Esophagus squamous epithelium (tissue), 5 donors: ENCODE results near the gene HERC2. TPM values are rescaled to one million over a fixed set of nuclear protein-coding genes. Genes with fewer than 3 reads are reported as not detected.
"Not testable (repeated sequence)": the region's sequence is repeated elsewhere in the genome, so short reads cannot be mapped to it uniquely, and the experiment has no call there.

ENCODE experiments used
- DNase-seq: peaks from one replicate; lab custom pipeline; 2025; lab: John Stamatoyannopoulos, UW
- H3K27ac ChIP-seq, 4 donors: fragments of 200-600 bp; sonication (generic); one replicate each; pipeline ENCODE4 v1.5.1; 2016 to 2019; ENCODE audit warnings: mild to moderate bottlenecking in 1 of 4
- H3K27me3 ChIP-seq, 4 donors: fragments of 200-600 bp; sonication (generic); 1 replicate in 3 of 4; 2 replicates in 1 of 4; pipeline versions ENCODE4 v1.5.1 to v1.6.0; 2017 to 2021; ENCODE audit warnings: antibody characterized with exemption in 1 of 4
- H3K36me3 ChIP-seq, 3 donors: fragments of 200-600 bp; sonication (generic); one replicate each; pipeline ENCODE4 v1.5.1; 2016 to 2019
- H3K4me1 ChIP-seq, 3 donors: fragments of 200-600 bp; sonication (generic); one replicate each; pipeline ENCODE4 v1.5.1; 2017 to 2019
- H3K4me3 ChIP-seq, 4 donors: fragments of 200-600 bp; sonication (generic); 1 replicate in 3 of 4; 2 replicates in 1 of 4; pipeline ENCODE4 v1.5.1; 2016 to 2019; ENCODE audit warnings: mild to moderate bottlenecking in 2 of 4, moderate library complexity in 1 of 4
- H3K9me3 ChIP-seq, 3 donors: fragments of 200-600 bp; sonication (generic); one replicate each; pipeline ENCODE4 v1.5.1; 2016 to 2019
- POLR2A ChIP-seq, 4 donors: fragments of 450-650 bp; IDR thresholded peaks; one replicate each; pipeline ENCODE4 v1.6.1; 2017; ENCODE audit warnings: antibody characterized with exemption in 4 of 4, mild to moderate bottlenecking in 4 of 4, moderate library complexity in 3 of 4
- WGBS, 2 donors: methylation state at CpG; one replicate each; pipeline ENCODE4 v1.1.5; 2018; 5-methylcytosine and 5-hydroxymethylcytosine counted together
- intact Hi-C: fragments of 100-400 bp; cut with DNase I; formaldehyde crosslinking; loops from one replicate; pipeline ENCODE4 v1.15.0; 2022
- total RNA-seq, 4 donors: library from RNA; depleted of rRNA; stranded (reverse); fragments of >200 nt; gene quantifications; one replicate each; pipeline ENCODE4 v1.1.0, GENCODE V29; 2016
- TF ChIP-seq, protein P1 (sequence below), 6 experiments: fragments of 450-650 bp in 4 of 6; fragments of 200-600 bp in 2 of 6; sonication (generic) in 2 of 6; IDR thresholded peaks; one replicate each; pipeline ENCODE4 v1.5.1; 2016 to 2019; ENCODE audit warnings: antibody characterized with exemption in 6 of 6, mild to moderate bottlenecking in 4 of 6, moderate library complexity in 4 of 6
- donor health status: DM: yes; HTN: yes; CAD: no.

Gene HERC2
- total RNA-seq, 4 donors from 2014 or later = 32.2 to 45.0 (median 39.2) TPM

DNA sequence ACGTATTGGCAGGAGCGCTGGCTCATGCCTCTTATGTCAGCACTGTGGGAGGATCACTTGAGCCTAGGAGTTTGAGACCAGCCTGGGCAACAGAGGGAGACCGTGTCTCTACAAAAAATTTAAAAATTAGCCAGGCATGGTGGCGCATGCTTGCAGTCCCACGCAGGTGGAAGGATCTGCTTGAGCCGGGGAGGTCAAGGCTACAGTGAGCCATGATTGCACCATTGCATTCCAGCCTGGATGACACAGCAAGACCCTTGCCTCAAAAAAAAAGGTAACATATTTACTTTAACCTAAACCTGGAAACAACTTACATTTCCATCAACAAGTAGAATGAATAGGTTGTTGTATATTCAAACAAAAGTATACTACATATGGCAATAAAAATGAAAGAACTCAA lies 78.1 kb downstream of the HERC2 start:
- no peak for DNase-seq
- H3K4me1 ChIP-seq = no peaks in the 10 kb centered on the region
- intact Hi-C loops = no loop called here
- H3K9me3 ChIP-seq = no peaks in the 10 kb centered on the region
- no peaks in the 10 kb centered on the region for H3K27me3 ChIP-seq
- WGBS, 2 donors = 94 to 99% methylated on average over 6 of the region's 6 CpGs
- H3K27ac ChIP-seq = no peak overlapping the region
- H3K36me3 ChIP-seq = peaks cover 3 to 90% (median 4%) of the 10 kb centered on the region in 3 donors
- no peak overlapping the region for H3K4me3 ChIP-seq
- no peak for TF ChIP-seq POLR2A (IDR thresholded peaks at IDR 0.05)
- TF ChIP-seq, protein P1, sequence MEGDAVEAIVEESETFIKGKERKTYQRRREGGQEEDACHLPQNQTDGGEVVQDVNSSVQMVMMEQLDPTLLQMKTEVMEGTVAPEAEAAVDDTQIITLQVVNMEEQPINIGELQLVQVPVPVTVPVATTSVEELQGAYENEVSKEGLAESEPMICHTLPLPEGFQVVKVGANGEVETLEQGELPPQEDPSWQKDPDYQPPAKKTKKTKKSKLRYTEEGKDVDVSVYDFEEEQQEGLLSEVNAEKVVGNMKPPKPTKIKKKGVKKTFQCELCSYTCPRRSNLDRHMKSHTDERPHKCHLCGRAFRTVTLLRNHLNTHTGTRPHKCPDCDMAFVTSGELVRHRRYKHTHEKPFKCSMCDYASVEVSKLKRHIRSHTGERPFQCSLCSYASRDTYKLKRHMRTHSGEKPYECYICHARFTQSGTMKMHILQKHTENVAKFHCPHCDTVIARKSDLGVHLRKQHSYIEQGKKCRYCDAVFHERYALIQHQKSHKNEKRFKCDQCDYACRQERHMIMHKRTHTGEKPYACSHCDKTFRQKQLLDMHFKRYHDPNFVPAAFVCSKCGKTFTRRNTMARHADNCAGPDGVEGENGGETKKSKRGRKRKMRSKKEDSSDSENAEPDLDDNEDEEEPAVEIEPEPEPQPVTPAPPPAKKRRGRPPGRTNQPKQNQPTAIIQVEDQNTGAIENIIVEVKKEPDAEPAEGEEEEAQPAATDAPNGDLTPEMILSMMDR (IDR thresholded peaks at IDR 0.05) = no peak

DNA sequence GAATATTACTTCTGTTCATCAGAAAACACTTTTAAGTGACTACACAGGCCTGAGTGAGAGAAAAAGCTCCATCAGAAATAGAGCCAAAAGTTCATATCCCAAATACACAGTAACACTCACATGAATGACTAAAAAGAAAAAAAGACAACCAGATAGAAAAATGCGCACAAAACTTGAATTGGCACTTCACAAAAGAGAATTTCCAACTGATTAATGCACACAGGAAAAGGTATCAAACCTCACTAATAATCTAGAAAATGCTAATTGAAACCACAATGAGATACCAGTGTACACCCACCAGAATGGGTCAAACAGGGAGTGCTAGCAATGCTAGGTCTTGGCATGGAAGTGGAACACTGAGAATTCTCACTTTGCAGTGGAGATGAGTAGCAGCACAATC lies 78.6 kb downstream of the HERC2 start:
- H3K27me3 ChIP-seq = no peaks in the 10 kb centered on the region
- intact Hi-C loops = no loop called here
- no peak overlapping the region for H3K4me3 ChIP-seq
- H3K27ac ChIP-seq = no peak overlapping the region
- WGBS, 2 donors = 88 to 100% methylated on average over 1 of the region's 1 CpG
- DNase-seq = no peak
- peaks cover 0 to 87% (median 3%) of the 10 kb centered on the region in 3 donors for H3K36me3 ChIP-seq
- TF ChIP-seq, protein P1 (IDR thresholded peaks at IDR 0.05) = no peak
- no peak for TF ChIP-seq POLR2A (IDR thresholded peaks at IDR 0.05)
- H3K9me3 ChIP-seq = no peaks in the 10 kb centered on the region
- H3K4me1 ChIP-seq = no peaks in the 10 kb centered on the region

DNA sequence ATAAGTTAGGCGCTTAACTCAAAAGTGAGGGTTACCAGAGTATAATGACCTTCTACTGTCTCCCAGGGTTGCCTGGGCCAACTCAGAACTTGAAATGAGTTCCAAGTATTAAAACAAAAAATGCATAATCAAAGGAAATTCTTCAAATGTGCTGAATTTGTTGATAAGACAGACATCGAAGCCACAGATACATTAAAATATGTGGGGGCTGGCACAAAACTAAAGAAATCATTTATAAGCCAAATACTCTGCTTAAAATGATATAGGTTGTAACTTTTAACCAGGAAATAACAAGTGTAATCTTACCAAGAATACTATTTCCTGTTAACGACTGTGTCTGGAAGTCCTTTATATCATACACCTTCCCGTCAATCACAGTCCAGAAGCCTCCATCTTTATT lies 83.7 kb downstream of the HERC2 start:
- H3K4me1 ChIP-seq, H3K27me3 ChIP-seq, intact Hi-C loops, H3K4me3 ChIP-seq, DNase-seq, H3K9me3 ChIP-seq, H3K27ac ChIP-seq: not testable (repeated sequence)
- 83 to 85% methylated on average over 4 of the region's 4 CpGs for WGBS, 2 donors
- peaks cover 0 to 78% (median 6%) of the 10 kb centered on the region in 3 donors for H3K36me3 ChIP-seq

DNA sequence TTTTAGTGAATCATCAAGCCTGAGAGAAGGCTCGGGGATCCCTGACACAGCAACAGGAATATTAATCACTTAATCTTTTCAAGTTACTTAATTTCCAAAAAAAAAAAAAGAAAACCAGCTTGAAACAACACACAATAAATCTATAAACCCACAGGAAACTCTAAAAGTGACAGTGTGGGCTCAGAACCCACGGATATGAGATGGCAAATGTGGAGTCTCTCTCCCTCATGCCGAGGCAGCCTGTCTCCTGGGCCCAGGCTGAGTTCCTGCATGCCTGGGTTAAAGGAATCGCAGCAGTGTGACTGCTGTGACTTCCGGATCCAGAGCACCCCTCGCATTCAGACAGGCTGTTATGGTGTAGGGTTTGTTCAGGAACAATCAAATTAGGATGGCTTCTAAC lies 90.2 kb downstream of the HERC2 start:
- H3K4me3 ChIP-seq, H3K27me3 ChIP-seq, H3K4me1 ChIP-seq, H3K9me3 ChIP-seq, H3K27ac ChIP-seq, DNase-seq, intact Hi-C loops: not testable (repeated sequence)
- WGBS, 2 donors = 79 to 85% methylated on average over 6 of the region's 6 CpGs
- peaks cover 0 to 80% (median 10%) of the 10 kb centered on the region in 3 donors for H3K36me3 ChIP-seq

- DNase-seq, H3K4me3 ChIP-seq, H3K27ac ChIP-seq, H3K9me3 ChIP-seq, H3K27me3 ChIP-seq, H3K4me1 ChIP-seq, intact Hi-C loops: not testable (repeated sequence)
- H3K36me3 ChIP-seq = peaks cover 0 to 77% (median 10%) of the 10 kb centered on the region in 3 donors
- WGBS, 2 donors = 100% methylated on average over 1 of the region's 7 CpGs; no CpG with 5 or more reads in 1 of the 2 donors
These were observed 90.6 kb downstream of the HERC2 start for GRCh38 chr15:28231336-28231735.

GRCh38 chr15:28228990-28229640 lies 92.9 kb downstream of the HERC2 start:
- H3K9me3 ChIP-seq, H3K4me3 ChIP-seq, H3K27me3 ChIP-seq, intact Hi-C loops, DNase-seq, H3K4me1 ChIP-seq, H3K27ac ChIP-seq: not testable (repeated sequence)
- 54 to 65% methylated on average over 9 of the region's 9 CpGs for WGBS, 2 donors
- peaks cover 0 to 75% (median 4%) of the 10 kb centered on the region in 3 donors for H3K36me3 ChIP-seq

- DNase-seq = no peak
- WGBS, 2 donors = 95 to 98% methylated on average over 17 to 18 of the region's 18 CpGs
- Histone ChIP-seq H3K27me3 (no peaks in the 10 kb centered on the region), H3K4me3 (no peak overlapping the region), H3K9me3 (no peaks in the 10 kb centered on the region), H3K4me1 (peaks cover 2 to 11% (median 7%) of the 10 kb centered on the region in 3 donors), H3K36me3 (peaks cover 0 to 71% (median 4%) of the 10 kb centered on the region in 3 donors), H3K27ac (no peak overlapping the region)
- intact Hi-C loops = no loop called here
- TF ChIP-seq POLR2A (IDR thresholded peaks at IDR 0.05) = no peak
- TF ChIP-seq, protein P1 (IDR thresholded peaks at IDR 0.05) = no peak
These were observed 93.9 kb downstream of the HERC2 start for GRCh38 chr15:28228096-28228495.
